K562 (cell line): ENCODE data around the gene ATP9B. TPM values are rescaled to one million over a fixed set of nuclear protein-coding genes. Genes with fewer than 3 reads are reported as not detected.

Experiments used
- ATAC-seq: fragments of 200-7000 bp; cut with Tn5 transposase; 3 replicates; pipeline ENCODE4 v1.9.1; 2020; ENCODE audit warnings: moderate library complexity
- BruUV-seq: library from RNA; stranded (reverse); fragments of 400-500 nt; replicated peaks from 2 replicates; lab custom pipeline; 2021; lab: Mats Ljungman, UMichigan
- CTCF ChIA-PET: fragments of 300-600 bp; formaldehyde crosslinking; extraction: SDS; loops from one replicate; lab custom pipeline; 2021; ENCODE audit warnings: low intra/inter-chr PET ratio; lab: Yijun Ruan, JAX
- POLR2A ChIA-PET: fragments of 300-600, 350-650 bp; sonication (Branson Sonifier 250); formaldehyde crosslinking; extraction: SDS; loops from one replicate; lab custom pipeline; 2021; ENCODE audit warnings: antibody characterized with exemption, inconsistent platforms; lab: Yijun Ruan, JAX
- DNase-seq, 4 experiments: peaks; one replicate each; pipeline versions ENCODE4 v3.0.0 to v3.0.0-alpha.2; 2011 to 2018; ENCODE audit warnings: low spot score in 3 of 4, mixed read lengths in 3 of 4; ENCODE audit errors: extremely low read depth in 1 of 4
- FAIRE-seq: peaks from 2 replicates; lab custom pipeline; 2011; peaks lifted over from hg19 to GRCh38; lab: Jason Lieb, UNC
- H2AFZ ChIP-seq: 2 replicates; pipeline ENCODE4 v1.6.0; 2011; ENCODE audit warnings: low read depth, low read length, control low read depth, inconsistent platforms
- H3K27ac ChIP-seq: fragments of 200-600 bp; 3 replicates; pipeline ENCODE4 v1.8.0; 2011; ENCODE audit warnings: low read depth, mild to moderate bottlenecking, control low read depth, inconsistent platforms, low read length, moderate library complexity, mixed read lengths; ENCODE audit errors: extremely low read depth
- H3K27me3 ChIP-seq, 2 experiments: fragments of 300-600 bp in 1 of 2; 2 replicates in 1 of 2; 3 replicates in 1 of 2; pipeline versions ENCODE4 v1.6.0 to v1.8.0; 2011; ENCODE audit warnings: inconsistent platforms in 2 of 2, low read length in 2 of 2, mild to moderate bottlenecking in 1 of 2, mixed read lengths in 1 of 2, moderate library complexity in 1 of 2; ENCODE audit not compliant: control insufficient read depth in 2 of 2, insufficient read depth in 2 of 2
- H3K36me3 ChIP-seq: fragments of 300-600 bp; 3 replicates; pipeline ENCODE4 v1.8.0; 2011; ENCODE audit warnings: mild to moderate bottlenecking, low read length, inconsistent platforms; ENCODE audit not compliant: control insufficient read depth, insufficient read depth
- H3K4me1 ChIP-seq, 2 experiments: fragments of 200-600 bp in 1 of 2; replicated peaks in 1 of 2; 2 replicates in 1 of 2; 3 replicates in 1 of 2; pipeline versions ENCODE4 v1.5.1 to v1.8.0; 2011; ENCODE audit warnings: inconsistent platforms in 2 of 2, low read length in 2 of 2, mild to moderate bottlenecking in 1 of 2, mixed read lengths in 1 of 2, moderate library complexity in 1 of 2; ENCODE audit not compliant: control insufficient read depth in 2 of 2, insufficient read depth in 2 of 2
- H3K4me2 ChIP-seq: 2 replicates; pipeline ENCODE4 v1.6.1; 2011; ENCODE audit warnings: low read length, control low read depth, inconsistent platforms, mixed read lengths; ENCODE audit not compliant: insufficient read depth
- H3K4me3 ChIP-seq: fragments of 200-600 bp; sonication (generic), shearing (Covaris generic); 2 replicates; pipeline ENCODE4 v1.5.1; 2016; ENCODE audit warnings: control low read depth, inconsistent platforms
- H3K79me2 ChIP-seq: fragments of 200-600 bp; 3 replicates; pipeline ENCODE4 v1.8.0; 2011; ENCODE audit warnings: low read length, inconsistent platforms; ENCODE audit not compliant: control insufficient read depth, insufficient read depth
- H3K9ac ChIP-seq, 2 experiments: 2 replicates each; pipeline versions ENCODE4 v1.6.0 to v1.6.1; 2011; ENCODE audit warnings: low read depth in 2 of 2, low read length in 2 of 2, control low read depth in 1 of 2, inconsistent platforms in 1 of 2, mild to moderate bottlenecking in 1 of 2, mixed read lengths in 1 of 2; ENCODE audit not compliant: insufficient read depth in 1 of 2
- H3K9me1 ChIP-seq: one replicate; pipeline ENCODE4 v1.6.0; 2011; ENCODE audit warnings: inconsistent platforms, mild to moderate bottlenecking, low read length, moderate library complexity; ENCODE audit not compliant: control insufficient read depth, insufficient read depth
- H3K9me3 ChIP-seq: replicated peaks from 2 replicates; pipeline ENCODE4 v1.5.1; 2011; ENCODE audit warnings: low read depth, low read length, inconsistent platforms; ENCODE audit not compliant: control insufficient read depth, insufficient read depth
- H4K20me1 ChIP-seq: replicated peaks from 2 replicates; pipeline ENCODE4 v1.6.1; 2011; ENCODE audit warnings: low read length, inconsistent platforms, mixed read lengths; ENCODE audit not compliant: control insufficient read depth, insufficient read depth
- CBFA2T3 ChIP-seq: fragments of 450-650 bp; IDR thresholded peaks from 2 replicates; pipeline ENCODE4 v1.6.1; 2017
- CBX8 ChIP-seq: fragments of 200-600 bp; sonication (generic); IDR thresholded peaks from 2 replicates; pipeline ENCODE4 v1.6.1; 2012; ENCODE audit warnings: borderline replicate concordance, mixed run types, low read depth, mild to moderate bottlenecking, moderate library complexity, mixed read lengths, low read length, control low read depth, inconsistent platforms; ENCODE audit not compliant: poor library complexity, severe bottlenecking; ENCODE audit errors: extremely low read depth
- COPS2 ChIP-seq: fragments of 450-650 bp; conservative IDR thresholded peaks from 2 replicates; pipeline ENCODE4 v1.6.1; 2016; ENCODE audit warnings: mild to moderate bottlenecking, moderate library complexity
- CREM ChIP-seq: IDR thresholded peaks from 2 replicates; pipeline ENCODE4 v1.6.1; 2014; ENCODE audit warnings: antibody characterized with exemption, low read depth
- DNMT1 ChIP-seq: fragments of 450-650 bp; IDR thresholded peaks from 2 replicates; pipeline ENCODE4 v1.6.1; 2016; ENCODE audit warnings: antibody characterized with exemption, mild to moderate bottlenecking
- JUN ChIP-seq, 2 experiments: sonication (generic) in 1 of 2; formaldehyde crosslinking in 1 of 2; IDR thresholded peaks; 2 replicates each; pipeline versions ENCODE4 v1.6.1 to v1.8.0; 2012 to 2022; ENCODE audit warnings: borderline replicate concordance in 2 of 2, mild to moderate bottlenecking in 2 of 2, improper control_type of control experiment in 1 of 2, low read depth in 1 of 2, low read length in 1 of 2, missing genetic modification reagents in 1 of 2
- MITF ChIP-seq: IDR thresholded peaks from 2 replicates; pipeline ENCODE4 v1.6.1; 2014; ENCODE audit warnings: antibody characterized with exemption
- MYC ChIP-seq, 2 experiments: fragments of 250-450 bp in 1 of 2; sonication (Bioruptor Pico) in 1 of 2; IDR thresholded peaks; 2 replicates each; pipeline versions ENCODE4 v1.5.1 to v1.6.1; 2012 to 2021; ENCODE audit warnings: low read depth in 2 of 2, borderline replicate concordance in 1 of 2, improper control_type of control experiment in 1 of 2, low read length in 1 of 2, mild to moderate bottlenecking in 1 of 2, moderate library complexity in 1 of 2
- PURB ChIP-seq: sonication (generic); formaldehyde crosslinking; IDR thresholded peaks from 2 replicates; pipeline ENCODE4 v1.9.0; 2021; ENCODE audit warnings: low read depth, mild to moderate bottlenecking, missing genetic modification reagents
- RAD51 ChIP-seq: fragments of 450-650 bp; IDR thresholded peaks from 2 replicates; pipeline ENCODE4 v1.7.1; 2016; ENCODE audit warnings: low read depth, mild to moderate bottlenecking, borderline replicate concordance
- SAFB2 ChIP-seq: fragments of 200-400 bp; formaldehyde crosslinking; IDR thresholded peaks from 2 replicates; pipeline ENCODE4 v1.6.1; 2018; ENCODE audit warnings: borderline replicate concordance, low read length, low read depth, moderate library complexity; ENCODE audit not compliant: severe bottlenecking
- SIX5 ChIP-seq, 2 experiments: IDR thresholded peaks; 2 replicates each; pipeline ENCODE4 v1.6.1; 2011; ENCODE audit warnings: low read length in 2 of 2, borderline replicate concordance in 1 of 2, low read depth in 1 of 2, mild to moderate bottlenecking in 1 of 2, moderate library complexity in 1 of 2; ENCODE audit not compliant: insufficient read depth in 1 of 2
- SMARCA4 ChIP-seq: fragments of 450-650 bp; IDR thresholded peaks from 2 replicates; pipeline ENCODE4 v1.6.1; 2016
- SP1 ChIP-seq: sonication (generic); formaldehyde crosslinking; IDR thresholded peaks from 2 replicates; pipeline ENCODE4 v1.8.1; 2022; ENCODE audit warnings: mild to moderate bottlenecking, missing genetic modification reagents
- SRSF3 ChIP-seq: fragments of 200-400 bp; formaldehyde crosslinking; IDR thresholded peaks from 2 replicates; pipeline ENCODE4 v1.6.1; 2016; ENCODE audit warnings: mild to moderate bottlenecking, low read length, moderate library complexity; ENCODE audit not compliant: insufficient read depth
- THRB ChIP-seq: fragments of 450-650 bp; formaldehyde crosslinking; conservative IDR thresholded peaks from 2 replicates; pipeline ENCODE4 v1.4.0; 2022; ENCODE audit warnings: mild to moderate bottlenecking, missing genetic modification characterization
- ZEB2 ChIP-seq: fragments of 450-650 bp; IDR thresholded peaks from 2 replicates; pipeline ENCODE4 v1.6.1; 2016
- ZNF277 ChIP-seq: fragments of 250-450 bp; sonication (Bioruptor Pico); IDR thresholded peaks from 2 replicates; pipeline ENCODE4 v1.8.0; 2022; ENCODE audit warnings: inconsistent platforms, mild to moderate bottlenecking, moderate library complexity, borderline replicate concordance
- WGBS: fragments of 100-300 bp; shearing (Covaris generic); methylation state at CpG from one replicate; pipeline ENCODE4 v1.1.6; 2016; ENCODE audit warnings: low coverage, mixed read lengths; ENCODE audit not compliant: insufficient coverage; ENCODE audit errors: missing lambda C conversion rate; 5-methylcytosine and 5-hydroxymethylcytosine counted together
- in situ Hi-C: fragments of 300-500 bp; cut with MboI; formaldehyde crosslinking; loops from 4 replicates; pipeline ENCODE4 v1.15.0; 2018; ENCODE audit warnings: inconsistent platforms, mixed read lengths
- intact Hi-C: fragments of 100-400 bp; cut with micrococcal nuclease; formaldehyde crosslinking; loops from 2 replicates; pipeline ENCODE4 v1.14.2; 2022
- polyA plus RNA-seq, 8 experiments: library from polyadenylated mRNA; depleted of rRNA in 4 of 8; stranded (reverse) in 5 of 8; unstranded in 3 of 8; fragments of >200 nt; fragmentation: Nextera tagmentation in 2 of 8; fragmentation: Illumina TruSeq in 1 of 8; extraction: Ambion mirVana in 2 of 8; extraction: Trizol in 1 of 8; gene quantifications; 2 replicates each; pipeline versions ENCODE4 v1.2.1 to v1.2.3, GENCODE V29; 2011 to 2014; ENCODE audit warnings: inconsistent platforms in 1 of 8, missing spikeins in 1 of 8
- total RNA-seq, 7 experiments: library from RNA; depleted of rRNA in 6 of 7; stranded (reverse); fragments of >200 nt in 6 of 7; fragmentation: Illumina TruSeq in 2 of 7; extraction: Trizol in 2 of 7; gene quantifications; 2 replicates each; pipeline versions ENCODE4 v1.2.1 to v1.2.3, GENCODE V29; 2011 to 2021; ENCODE audit warnings: low replicate concordance in 1 of 7

The ATP9B gene
- total and polyA plus RNA-seq, 9 of the 15 experiments (the other 6 are each of a cell fraction or from before 2014, with no cell fraction given) = 0.66 to 13.2 (median 7.9) TPM

GRCh38 chr18:79413025-79413424 lies 343.8 kb downstream of the ATP9B start:
- no peak overlapping the region for H3K4me2 ChIP-seq
- ATAC-seq (peak; percentile 96), FAIRE-seq (peak; percentile 91), DNase-seq (peak; percentile 44 to 80 (median 58))
- H3K79me2 ChIP-seq = peaks cover 12% of the 10 kb centered on the region; the same call in 2 of the 3 replicates
- H3K9me3 ChIP-seq = no peaks in the 10 kb centered on the region
- H2AFZ ChIP-seq = no peak overlapping the region
- CTCF ChIA-PET = no interaction called here
- POLR2A ChIA-PET = no interaction called here
- peaks cover 9% of the 10 kb centered on the region; the same call in 2 of the 3 replicates for H3K36me3 ChIP-seq
- H3K9me1 ChIP-seq = no peaks in the 10 kb centered on the region
- peaks cover 8 to 16% of the 10 kb centered on the region in 2 experiments; a peak in 4 of 5 replicates for H3K4me1 ChIP-seq
- H4K20me1 ChIP-seq = no peaks in the 10 kb centered on the region; the same call in 1 of the 2 replicates
- H3K9ac ChIP-seq = no peak overlapping the region
- intact Hi-C loops (no loop called here), in situ Hi-C loops (no loop called here)
- 25% methylated on average over 16 of the region's 16 CpGs for WGBS
- no TSS peak for BruUV-seq
- H3K27ac ChIP-seq = no peak overlapping the region; the same call in 2 of the 3 replicates
- no peaks in the 10 kb centered on the region for H3K27me3 ChIP-seq
- no peak overlapping the region for H3K4me3 ChIP-seq
- TF ChIP-seq COPS2 (no peak), PURB (CRISPR knock-in tag) (no peak), DNMT1 (no peak), CREM (peak; percentile 90), MITF (peak; percentile 56; the same call in 1 of the 2 replicates), SAFB2 (no peak), CBX8 (no peak), CBFA2T3 (peak; percentile 44; the same call in 1 of the 2 replicates), SMARCA4 (0 out of 2 replicates have a peak, but pooled peaks have one; percentile 34), SP1 (CRISPR knock-in tag) (no peak), MYC (IDR thresholded peaks at IDR 0.05; ENCODE audit: low read depth, low read length) (0 out of 2 replicates have a peak, but pooled peaks have one; percentile 38), MYC (CRISPR knock-in tag; IDR thresholded peaks at IDR 0.05; ENCODE audit: borderline replicate concordance, low read depth) (no peak), ZEB2 (no peak), SRSF3 (no peak), RAD51 (no peak), ZNF277 (CRISPR knock-in tag) (no peak), THRB (CRISPR knock-in tag) (no peak), JUN (IDR thresholded peaks at IDR 0.05; ENCODE audit: borderline replicate concordance, low read depth, low read length) (peak; percentile 79), JUN (CRISPR knock-in tag; IDR thresholded peaks at IDR 0.05; ENCODE audit: borderline replicate concordance) (no peak), SIX5 (IDR thresholded peaks at IDR 0.05; ENCODE audit: borderline replicate concordance in 1 of 2, insufficient read depth in 1 of 2, low read depth in 1 of 2, low read length in 2 of 2) (no peak)
